Measurements from ENCODE around the gene LGI4.
A peak's percentile ranks its signal among the peaks of the same experiment; 100 is the strongest.
"Not testable (repeated sequence)": the region's sequence is repeated elsewhere in the genome, so short reads cannot be mapped to it uniquely, and the experiment has no call there.

Gene LGI4

DNA sequence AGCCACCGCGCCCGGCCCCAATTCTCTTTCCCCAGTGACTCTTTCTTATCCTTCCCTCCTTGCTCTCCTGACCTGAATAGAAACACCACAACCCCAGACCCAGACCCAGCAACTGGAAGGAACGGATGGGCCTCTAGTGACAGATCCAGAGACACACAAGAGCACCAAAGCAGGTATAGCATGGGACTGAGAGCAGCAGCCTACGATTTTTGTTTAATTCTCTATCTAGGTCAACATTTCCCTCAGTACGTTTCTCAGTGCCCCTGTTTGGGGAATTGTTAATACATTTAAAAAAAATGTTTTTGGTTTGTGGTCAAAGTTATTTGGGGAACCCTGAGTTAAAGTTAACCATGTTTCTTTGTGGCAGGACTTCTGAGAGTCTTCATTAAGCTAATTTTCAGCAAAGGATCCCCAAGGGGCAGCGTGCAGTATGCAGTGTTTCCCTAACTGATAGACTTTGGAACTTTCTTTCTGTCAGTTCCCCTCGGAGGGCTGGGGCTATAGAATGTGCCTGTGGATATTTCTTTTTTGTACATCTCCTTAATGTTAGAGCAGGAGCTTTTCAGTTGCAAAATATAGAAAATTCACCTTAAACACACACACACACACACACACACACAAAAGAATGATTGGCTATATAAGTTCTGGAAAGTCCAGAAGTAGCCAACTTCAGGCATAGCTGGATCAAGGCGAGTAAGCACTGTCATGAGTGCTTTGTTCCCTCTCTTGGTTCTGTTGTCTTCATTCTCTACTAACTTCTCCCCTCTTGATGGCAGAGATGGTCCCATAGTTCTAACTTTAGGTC lies 26.0 kb upstream of the LGI4 start:
- no peak for DNase-seq

GRCh38 chr19:35159606-35160005 lies 24.7 kb upstream of the LGI4 start:
- no peak for DNase-seq

DNA sequence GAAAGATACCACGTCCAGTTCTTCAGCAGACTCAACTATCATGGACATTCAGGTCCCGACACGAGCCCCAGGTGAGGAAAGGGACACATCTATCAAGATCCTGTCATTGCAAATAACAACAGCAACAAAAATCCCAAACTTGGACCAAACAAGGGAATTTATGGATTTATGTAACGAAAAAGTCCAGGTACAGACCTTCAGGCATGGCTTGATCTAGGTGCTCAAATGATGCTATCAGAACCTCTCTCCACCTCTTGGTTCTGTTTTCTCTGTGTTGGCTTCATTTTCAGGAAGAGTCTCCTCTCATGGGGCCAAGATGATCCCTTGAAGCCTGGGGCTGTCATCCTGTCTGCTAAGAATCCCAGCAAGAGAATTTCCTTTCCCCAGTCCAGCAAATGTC lies 22.6 kb upstream of the LGI4 start:
- DNase-seq, result no peak

DNA sequence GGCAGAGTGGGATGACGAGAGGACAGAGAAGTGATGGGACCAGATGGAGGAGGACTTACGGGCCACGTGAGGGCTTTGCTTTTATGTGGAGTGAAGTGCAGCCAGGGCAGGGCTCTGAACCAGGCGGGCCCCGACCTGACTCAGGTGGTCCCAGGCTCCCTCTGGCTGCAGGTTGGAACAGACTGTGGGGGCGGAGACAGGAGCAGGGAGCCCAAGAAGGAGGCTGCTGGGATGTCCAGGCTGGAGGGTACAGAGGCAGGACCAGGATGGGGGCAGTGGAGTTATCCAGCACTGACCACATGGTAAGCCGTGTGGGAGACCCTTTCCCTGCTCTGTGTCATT lies 21.8 kb upstream of the LGI4 start:
- DNase-seq, result no peak

- no peak for DNase-seq
These were observed 21.3 kb upstream of the LGI4 start for GRCh38 chr19:35155981-35156672.

DNA sequence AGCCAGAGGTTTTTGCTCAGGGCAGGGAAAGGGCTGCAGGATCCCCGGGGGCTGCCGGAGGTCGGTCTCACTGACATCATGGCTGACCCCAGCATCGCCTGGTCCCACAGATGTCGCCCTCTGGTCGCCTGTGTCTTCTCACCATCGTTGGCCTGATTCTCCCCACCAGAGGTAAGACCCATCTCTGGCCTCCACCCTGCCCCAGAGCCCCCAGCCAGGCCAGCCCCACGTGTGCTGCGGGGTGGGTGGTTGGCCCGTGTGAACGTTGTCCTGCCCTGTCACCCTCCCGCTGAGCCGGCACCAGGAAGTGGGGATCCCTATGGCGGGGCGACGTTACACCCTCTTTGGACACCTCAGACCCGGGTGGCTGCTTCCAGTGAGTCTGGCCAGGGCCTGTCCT lies 20.6 kb upstream of the LGI4 start:
- DNase-seq, result peak; percentile 25 to 33

- DNase-seq, result peak; percentile 78 to 90
These were observed 19.9 kb upstream of the LGI4 start, which contains the start of gene FXYD5 for GRCh38 chr19:35154525-35155406. Gene FXYD5, plus strand, starts transcription at chr19:35154735. Its CDS starts 816 bp downstream, at chr19:35155551.

- DNase-seq, result peak; percentile 70 to 76
These were observed 19.1 kb upstream of the LGI4 start for GRCh38 chr19:35153701-35154524.

DNA sequence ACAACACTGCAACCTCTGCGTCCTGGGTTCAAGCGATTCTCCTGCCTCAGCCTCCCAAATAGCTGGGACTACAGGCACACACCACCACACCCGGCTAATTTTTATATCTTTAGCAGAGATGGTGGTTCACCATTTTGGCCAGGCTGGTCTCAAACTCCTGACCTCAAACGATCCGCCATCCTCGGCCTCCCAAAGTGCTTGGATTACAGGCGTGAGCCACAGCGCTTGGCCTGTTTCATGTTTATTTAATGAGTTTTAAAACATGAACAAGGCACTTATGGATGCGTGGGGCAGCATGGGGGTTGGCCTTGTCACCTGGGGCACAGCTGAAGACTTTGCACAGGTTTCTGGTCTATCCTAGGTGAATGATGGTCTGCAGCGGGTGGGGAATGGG lies 18.3 kb upstream of the LGI4 start:
- DNase-seq, result not testable (repeated sequence)

- DNase-seq, result no peak
These were observed 16.6 kb upstream of the LGI4 start for GRCh38 chr19:35151273-35152065.

GRCh38 chr19:35150445-35150844 lies 15.6 kb upstream of the LGI4 start:
- no peak for DNase-seq

DNA sequence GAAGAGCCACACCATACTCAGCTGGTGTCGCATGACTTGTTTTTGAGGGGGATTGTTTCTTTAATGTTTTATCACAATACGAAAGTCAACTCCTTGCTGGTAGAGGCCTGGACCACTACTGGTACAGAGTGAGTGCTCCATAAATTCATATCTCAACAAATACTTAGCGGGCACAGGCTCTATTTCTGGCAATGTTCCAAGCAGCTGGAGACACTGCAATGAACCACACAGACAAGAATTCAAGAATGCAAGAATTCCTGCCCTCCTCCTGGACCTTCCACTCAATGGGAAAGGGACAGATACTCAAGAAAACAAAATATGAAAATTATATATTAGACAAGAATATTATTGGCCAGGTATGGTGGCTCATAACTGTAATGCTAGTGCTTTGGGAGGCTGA lies 14.6 kb upstream of the LGI4 start:
- DNase-seq, result no peak

GRCh38 chr19:35146746-35147459 lies 12.0 kb upstream of the LGI4 start:
- DNase-seq, result no peak

- no peak for DNase-seq
These were observed 10.0 kb upstream of the LGI4 start for GRCh38 chr19:35144600-35145436.

- DNase-seq, result no peak
These were observed 9.4 kb upstream of the LGI4 start for GRCh38 chr19:35144259-35144599.

DNA sequence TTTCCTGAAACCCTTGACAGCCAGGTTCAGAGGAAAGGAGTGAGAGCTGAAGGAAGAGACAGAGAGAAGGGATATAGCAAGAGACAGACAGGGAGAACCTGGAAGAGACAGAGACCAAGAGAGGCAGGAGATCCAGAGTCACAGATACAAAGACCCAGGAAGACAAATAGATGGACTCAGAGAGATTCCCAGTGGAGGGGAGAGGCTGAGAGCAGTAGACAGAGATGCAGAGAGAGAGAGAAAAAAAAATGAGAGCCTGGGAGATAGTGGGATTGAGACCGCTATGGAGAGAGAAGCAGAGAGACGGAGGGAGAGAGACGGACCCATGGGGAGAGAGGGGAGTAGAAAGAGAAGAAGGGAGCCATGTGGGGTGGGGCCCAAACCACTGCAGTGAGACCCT lies 9.0 kb upstream of the LGI4 start:
- DNase-seq, result no peak

DNA sequence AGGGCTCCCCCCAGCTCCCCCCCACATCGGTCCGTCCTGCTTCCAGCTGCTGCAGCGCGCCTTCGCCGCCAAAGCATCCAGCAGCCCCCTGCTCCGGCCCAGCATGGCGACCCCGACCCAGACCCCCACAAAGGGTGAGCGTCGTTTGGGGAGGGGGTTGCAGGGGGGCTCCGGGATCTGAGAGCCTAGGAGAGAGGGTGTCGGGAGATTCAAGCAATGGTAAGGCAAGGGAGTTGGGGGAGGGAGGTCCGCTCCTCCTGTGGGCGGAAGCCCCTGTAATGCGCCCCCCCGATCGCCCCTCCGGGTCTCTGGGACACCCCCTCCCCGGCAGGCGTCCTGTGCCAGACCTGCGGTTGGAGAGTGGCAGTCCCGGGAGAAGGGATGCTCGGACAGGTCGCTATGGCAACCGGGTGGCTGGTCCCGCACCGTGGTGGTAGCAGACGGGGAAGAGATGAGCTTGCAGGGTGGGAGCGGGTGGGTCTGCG lies 8.4 kb upstream of the LGI4 start, which contains the start of gene FXYD7:
TSS of gene FXYD7 (plus strand) at position 25 of the 485 bp plus-strand sequence. CDS start at position 104, 79 bp downstream.
- no peak for DNase-seq

GRCh38 chr19:35142606-35143230 lies 7.9 kb upstream of the LGI4 start:
- DNase-seq, result peak; percentile 64 to 67
